DND-41 (cell line): Measurements from ENCODE around the gene TSPAN14.
"Not testable (repeated sequence)": the region's sequence is repeated elsewhere in the genome, so short reads cannot be mapped to it uniquely, and the experiment has no call there.

Experiments
- ATAC-seq: fragments of 200-7000 bp; cut with Tn5 transposase; 3 replicates; pipeline ENCODE4 v1.9.1; 2021; ENCODE audit warnings: low read depth; ENCODE audit not compliant: insufficient read depth
- DNase-seq: peaks from one replicate; pipeline ENCODE4 v3.0.0-alpha.2; 2020
- H2AFZ ChIP-seq: 2 replicates; pipeline ENCODE4 v1.6.0; 2012; ENCODE audit warnings: low read depth, low read length
- H3K27ac ChIP-seq: 2 replicates; pipeline ENCODE4 v1.5.1; 2012; ENCODE audit warnings: low read length, inconsistent platforms
- H3K27me3 ChIP-seq: fragments of 200-600 bp; sonication (generic); 2 replicates; pipeline ENCODE4 v1.6.0; 2012; ENCODE audit warnings: low read length, mild to moderate bottlenecking, inconsistent platforms; ENCODE audit not compliant: insufficient read depth, poor library complexity
- H3K36me3 ChIP-seq: 2 replicates; pipeline ENCODE4 v1.5.1; 2012; ENCODE audit warnings: low read length, inconsistent platforms; ENCODE audit not compliant: insufficient read depth
- H3K4me1 ChIP-seq: 2 replicates; pipeline ENCODE4 v1.5.1; 2012; ENCODE audit warnings: mild to moderate bottlenecking, low read length; ENCODE audit not compliant: insufficient read depth
- H3K4me2 ChIP-seq: 2 replicates; pipeline ENCODE4 v1.6.0; 2012; ENCODE audit warnings: mild to moderate bottlenecking, moderate library complexity, low read length, inconsistent platforms; ENCODE audit not compliant: insufficient read depth
- H3K4me3 ChIP-seq, 2 experiments: fragments of 200-600 bp in 1 of 2; shearing (Covaris generic) in 1 of 2; 2 replicates each; pipeline ENCODE4 v1.5.1; 2012 to 2016; ENCODE audit warnings: inconsistent platforms in 2 of 2, low read length in 2 of 2, mild to moderate bottlenecking in 2 of 2, low read depth in 1 of 2, moderate library complexity in 1 of 2
- H3K79me2 ChIP-seq: 2 replicates; pipeline ENCODE4 v1.6.0; 2012; ENCODE audit warnings: low read length, inconsistent platforms; ENCODE audit not compliant: insufficient read depth
- H3K9ac ChIP-seq: 2 replicates; pipeline ENCODE4 v1.6.0; 2012; ENCODE audit warnings: low read depth, mild to moderate bottlenecking, inconsistent platforms, low read length, moderate library complexity
- H3K9me3 ChIP-seq: 2 replicates; pipeline ENCODE4 v1.5.1; 2012; ENCODE audit warnings: low read length, moderate library complexity, mild to moderate bottlenecking, inconsistent platforms; ENCODE audit not compliant: insufficient read depth, severe bottlenecking
- H4K20me1 ChIP-seq: 2 replicates; pipeline ENCODE4 v1.6.0; 2012; ENCODE audit warnings: low read length; ENCODE audit not compliant: insufficient read depth
- EZH2 ChIP-seq: IDR thresholded peaks from 3 replicates; pipeline ENCODE4 v1.6.1; 2012; ENCODE audit warnings: borderline replicate concordance, low read depth, mild to moderate bottlenecking, moderate library complexity, low read length, inconsistent platforms; ENCODE audit not compliant: severe bottlenecking
- TF ChIP-seq, protein P1 (sequence below): IDR thresholded peaks from 2 replicates; pipeline ENCODE4 v1.5.1; 2012; ENCODE audit warnings: borderline replicate concordance, low read length, moderate library complexity, mild to moderate bottlenecking; ENCODE audit not compliant: poor library complexity, severe bottlenecking; ENCODE audit errors: extremely low read depth

The TSPAN14 gene

DNA sequence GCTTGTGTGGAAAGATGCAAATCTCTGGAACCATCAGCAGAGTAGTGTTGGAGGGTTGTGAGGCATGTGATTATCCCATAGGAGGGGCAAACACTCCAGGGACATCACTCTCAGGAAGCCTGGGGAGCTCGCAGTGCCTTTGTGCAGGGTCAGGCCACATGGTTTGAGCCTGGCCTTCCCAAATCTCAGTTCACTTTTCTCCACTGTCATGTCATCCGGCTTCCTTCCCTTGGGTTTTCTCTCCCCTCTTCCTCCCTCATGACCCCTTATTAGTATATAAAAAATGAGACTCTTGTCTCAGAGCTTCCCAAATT is 20.4 kb downstream of the TSPAN14 start:
- Histone ChIP-seq H4K20me1 (peaks cover 9% of the 10 kb centered on the region), H3K4me2 (no peak overlapping the region), H3K4me3 (no peak overlapping the region), H3K9ac (no peak overlapping the region), H3K79me2 (peaks cover 17% of the 10 kb centered on the region; the same call in 1 of the 2 replicates), H2AFZ (no peak overlapping the region), H3K9me3 (peaks cover 18% of the 10 kb centered on the region), H3K36me3 (peaks cover 9% of the 10 kb centered on the region; the same call in 1 of the 2 replicates), H3K4me1 (no peaks in the 10 kb centered on the region), H3K27ac (no peak overlapping the region), H3K27me3 (no peaks in the 10 kb centered on the region)
- TF ChIP-seq EZH2: no peak
- DNase-seq: no peak
- ATAC-seq: no peak

DNA sequence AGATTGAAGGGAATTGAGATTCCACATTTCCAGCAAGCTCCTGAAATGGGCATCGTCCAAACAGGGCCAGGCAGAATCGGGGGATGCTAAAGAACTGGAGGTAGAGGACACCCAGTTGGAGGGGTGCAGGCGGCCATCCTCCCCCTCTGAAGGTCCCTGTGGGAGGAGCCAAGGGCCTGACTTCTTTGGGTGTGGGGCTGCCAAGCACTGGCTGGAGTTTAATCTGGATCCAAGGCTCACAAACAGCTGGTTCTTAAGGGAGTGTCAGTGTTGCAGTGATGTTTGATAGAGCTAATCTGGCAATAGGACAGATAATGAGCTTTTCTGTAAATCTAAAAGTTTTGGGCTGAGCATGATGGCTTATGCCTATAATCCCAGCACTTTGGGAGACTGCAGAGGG is 20.8 kb downstream of the TSPAN14 start:
- H4K20me1 ChIP-seq: peaks cover 9% of the 10 kb centered on the region
- no peaks in the 10 kb centered on the region for H3K4me1 ChIP-seq
- no peak for ATAC-seq

DNA sequence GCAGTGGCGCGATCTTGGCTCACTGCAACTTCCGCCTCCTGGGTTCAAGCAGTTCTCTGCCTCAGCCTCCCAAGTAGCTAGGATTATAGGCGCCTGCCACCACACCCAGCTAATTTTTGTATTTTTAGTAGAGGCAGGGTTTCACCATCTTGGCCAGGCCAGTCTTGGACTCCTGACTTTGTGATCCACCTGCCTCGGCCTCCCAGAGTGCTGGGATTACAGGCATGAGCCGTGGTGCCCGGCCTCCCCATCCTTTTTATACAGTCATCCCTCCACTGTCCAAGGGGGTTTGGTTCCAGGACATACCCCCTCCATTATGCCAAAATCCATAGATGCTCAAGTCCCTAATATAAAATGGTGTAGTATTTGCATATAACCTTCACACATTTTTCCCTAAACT is 21.5 kb downstream of the TSPAN14 start:
- not testable (repeated sequence) for H3K4me2 ChIP-seq, H2AFZ ChIP-seq, H3K4me3 ChIP-seq, H3K36me3 ChIP-seq, ATAC-seq, H3K9ac ChIP-seq, H3K27me3 ChIP-seq, H4K20me1 ChIP-seq, DNase-seq, H3K27ac ChIP-seq, H3K4me1 ChIP-seq
- Histone ChIP-seq H3K79me2 (peaks cover 16% of the 10 kb centered on the region; the same call in 1 of the 2 replicates), H3K9me3 (peaks cover 18% of the 10 kb centered on the region)

More for the DNA sequence above, 20.8 kb downstream of the TSPAN14 start:
- H3K9ac ChIP-seq: no peak overlapping the region
- peaks cover 9% of the 10 kb centered on the region; the same call in 1 of the 2 replicates for H3K36me3 ChIP-seq
- H3K27me3 ChIP-seq: no peaks in the 10 kb centered on the region
- H3K4me3 ChIP-seq: no peak overlapping the region
- DNase-seq: no peak
- H3K9me3 ChIP-seq: peaks cover 18% of the 10 kb centered on the region
- H3K4me2 ChIP-seq: no peak overlapping the region
- peaks cover 17% of the 10 kb centered on the region; the same call in 1 of the 2 replicates for H3K79me2 ChIP-seq
- no peak for TF ChIP-seq EZH2
- TF ChIP-seq, protein P1, sequence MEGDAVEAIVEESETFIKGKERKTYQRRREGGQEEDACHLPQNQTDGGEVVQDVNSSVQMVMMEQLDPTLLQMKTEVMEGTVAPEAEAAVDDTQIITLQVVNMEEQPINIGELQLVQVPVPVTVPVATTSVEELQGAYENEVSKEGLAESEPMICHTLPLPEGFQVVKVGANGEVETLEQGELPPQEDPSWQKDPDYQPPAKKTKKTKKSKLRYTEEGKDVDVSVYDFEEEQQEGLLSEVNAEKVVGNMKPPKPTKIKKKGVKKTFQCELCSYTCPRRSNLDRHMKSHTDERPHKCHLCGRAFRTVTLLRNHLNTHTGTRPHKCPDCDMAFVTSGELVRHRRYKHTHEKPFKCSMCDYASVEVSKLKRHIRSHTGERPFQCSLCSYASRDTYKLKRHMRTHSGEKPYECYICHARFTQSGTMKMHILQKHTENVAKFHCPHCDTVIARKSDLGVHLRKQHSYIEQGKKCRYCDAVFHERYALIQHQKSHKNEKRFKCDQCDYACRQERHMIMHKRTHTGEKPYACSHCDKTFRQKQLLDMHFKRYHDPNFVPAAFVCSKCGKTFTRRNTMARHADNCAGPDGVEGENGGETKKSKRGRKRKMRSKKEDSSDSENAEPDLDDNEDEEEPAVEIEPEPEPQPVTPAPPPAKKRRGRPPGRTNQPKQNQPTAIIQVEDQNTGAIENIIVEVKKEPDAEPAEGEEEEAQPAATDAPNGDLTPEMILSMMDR: no peak
- no peak overlapping the region for H2AFZ ChIP-seq
- no peak overlapping the region for H3K27ac ChIP-seq

DNA sequence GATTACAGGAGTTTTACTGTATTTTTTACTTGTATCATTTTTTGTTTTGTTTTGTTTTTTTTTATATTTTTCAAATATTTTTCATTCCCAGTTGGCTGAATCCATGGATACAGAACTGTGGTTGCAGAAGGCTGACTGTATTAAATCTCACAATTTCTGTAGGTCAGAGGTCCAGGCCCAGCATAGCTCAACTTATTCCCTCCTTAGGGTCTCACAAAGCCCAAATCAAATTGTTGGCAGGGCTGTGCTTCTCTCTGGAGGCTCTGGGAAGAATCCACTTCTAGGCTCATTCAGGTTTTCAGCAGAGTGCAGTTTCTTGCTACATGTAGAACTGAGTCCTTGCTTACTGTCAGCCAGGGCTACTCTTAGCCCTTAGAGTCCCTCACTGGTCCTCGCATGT is 22.6 kb downstream of the TSPAN14 start:
- no peak for DNase-seq
- H3K9ac ChIP-seq: no peak overlapping the region

More for the DNA sequence above, 22.6 kb downstream of the TSPAN14 start:
- no peak for ATAC-seq
- H3K36me3 ChIP-seq: peaks cover 4% of the 10 kb centered on the region; the same call in 1 of the 2 replicates
- H3K27me3 ChIP-seq: no peaks in the 10 kb centered on the region
- no peak overlapping the region for H3K4me3 ChIP-seq
- peaks cover 16% of the 10 kb centered on the region for H3K79me2 ChIP-seq
- H3K4me2 ChIP-seq: no peak overlapping the region
- H3K4me1 ChIP-seq: no peaks in the 10 kb centered on the region
- no peak overlapping the region for H2AFZ ChIP-seq
- no peak overlapping the region for H3K27ac ChIP-seq
- TF ChIP-seq EZH2: no peak
- TF ChIP-seq, protein P1: no peak
- H3K9me3 ChIP-seq: peaks cover 18% of the 10 kb centered on the region
- peaks cover 6% of the 10 kb centered on the region for H4K20me1 ChIP-seq
